Measurements from ENCODE around the gene DOCK4. TPM values are rescaled to one million over a fixed set of nuclear protein-coding genes. Genes with fewer than 3 reads are reported as not detected.

The DOCK4 gene
- total and polyA plus RNA-seq, 2 of the 8 experiments (the other 6 are each of a cell fraction or from before 2014, with no cell fraction given) = 5.1 to 23.6 TPM

GRCh38 chr7:112115880-112116279 is 90.3 kb downstream of the DOCK4 start (continued):
- TF ChIP-seq SP1 (IDR thresholded peaks at IDR 0.05; ENCODE audit: low read depth, low read length) = no peak
- TF ChIP-seq CHD2 (IDR thresholded peaks at IDR 0.05; ENCODE audit: low read length) = no peak
- no peak for TF ChIP-seq CHD1 (IDR thresholded peaks at IDR 0.05; ENCODE audit: low read depth, low read length)
- TF ChIP-seq ATF3 (IDR thresholded peaks at IDR 0.05; ENCODE audit: insufficient read depth, low read depth, low read length) = no peak
- TF ChIP-seq TAF7 (optimal IDR thresholded peaks at IDR 0.05; ENCODE audit: borderline replicate concordance, low read depth, low read length) = no peak
- no peak for TF ChIP-seq FOSL1 (IDR thresholded peaks at IDR 0.05; ENCODE audit: insufficient read depth, low read depth, low read length)
- no peak for TF ChIP-seq CBX8 (IDR thresholded peaks at IDR 0.05; ENCODE audit: borderline replicate concordance, low read depth, low read length)
- TF ChIP-seq TBP (IDR thresholded peaks at IDR 0.05; ENCODE audit: low read depth, low read length) = no peak
- TF ChIP-seq CTBP2 (IDR thresholded peaks at IDR 0.05; ENCODE audit: borderline replicate concordance, insufficient read depth, insufficient read length, low read length) = no peak
- TF ChIP-seq E2F6 (IDR thresholded peaks at IDR 0.05) = no peak

Data from H1 (cell line).